ENCODE measurements around the gene STX11.

GRCh38 chr6:144234399-144234798 is 84.1 kb downstream of the STX11 start:
- TF ChIP-seq PBX3 (IDR thresholded peaks at IDR 0.05), result no peak
- no peak for TF ChIP-seq EP300 (IDR thresholded peaks at IDR 0.05)
- TF ChIP-seq CTCF (IDR thresholded peaks at IDR 0.05), result no peak
- no peak for TF ChIP-seq MYC (IDR thresholded peaks at IDR 0.05; ENCODE audit: borderline replicate concordance, low read length)
- TF ChIP-seq CEBPB (IDR thresholded peaks at IDR 0.05), result no peak
- no peak for TF ChIP-seq RNF2 (IDR thresholded peaks at IDR 0.05; ENCODE audit: borderline replicate concordance, low read depth)
- TF ChIP-seq POLR2A (IDR thresholded peaks at IDR 0.05; ENCODE audit: low read length), result no peak
- no peak for TF ChIP-seq USF2 (IDR thresholded peaks at IDR 0.05)
- no peak for TF ChIP-seq MAFK (IDR thresholded peaks at IDR 0.05; ENCODE audit: partially characterized antibody)
- no peak for TF ChIP-seq PHF8 (IDR thresholded peaks at IDR 0.05; ENCODE audit: borderline replicate concordance, low read depth)

All from A549 (cell line).